ENCODE results near the gene MRGPRF. TPM values are rescaled to one million over a fixed set of nuclear protein-coding genes. Genes with fewer than 3 reads are reported as not detected.

Gene MRGPRF
- total and polyA plus RNA-seq, 9 donors = 8.6 to 104 (median 35.2) TPM

- no peaks in the 10 kb centered on the region for H3K9me3 ChIP-seq
- no peak overlapping the region for H3K4me3 ChIP-seq
- peaks cover under 1% of the 10 kb centered on the region for H3K27me3 ChIP-seq
- H3K27ac ChIP-seq = no peak overlapping the region
- intact Hi-C loops (cut with DNase I) = no loop called here
- H3K36me3 ChIP-seq = no peaks in the 10 kb centered on the region
- 63 to 72% (median 65%) methylated on average over 6 of the region's 6 CpGs for WGBS, 3 donors
- DNase-seq = no peak
- no peak for TF ChIP-seq POLR2A (IDR thresholded peaks at IDR 0.05)
- no peak for TF ChIP-seq EP300 (IDR thresholded peaks at IDR 0.05)
- no peak for TF ChIP-seq CTCF (IDR thresholded peaks at IDR 0.05)
- H3K4me1 ChIP-seq (ENCODE audit: insufficient read depth) = no peaks in the 10 kb centered on the region
These were observed 29.2 kb downstream of the MRGPRF start for GRCh38 chr11:68983801-68984200.

- intact Hi-C loops (cut with DNase I) = no loop called here
- WGBS, 3 donors = 91 to 96% (median 92%) methylated on average over 2 of the region's 2 CpGs
- TF ChIP-seq EP300 (IDR thresholded peaks at IDR 0.05) (no peak), POLR2A (IDR thresholded peaks at IDR 0.05) (no peak), CTCF (IDR thresholded peaks at IDR 0.05) (no peak)
- no peak for DNase-seq
- Histone ChIP-seq H3K27me3 (no peaks in the 10 kb centered on the region), H3K27ac (no peak overlapping the region), H3K4me1 (ENCODE audit: insufficient read depth) (no peaks in the 10 kb centered on the region), H3K36me3 (no peaks in the 10 kb centered on the region), H3K4me3 (no peak overlapping the region), H3K9me3 (no peaks in the 10 kb centered on the region)
These were observed 30.9 kb downstream of the MRGPRF start for GRCh38 chr11:68982134-68982533.

GRCh38 chr11:68980776-68981065 lies 32.3 kb downstream of the MRGPRF start, which contains the start of gene MRGPRD:
Gene MRGPRD (minus strand): TSS chr11:68980986. CDS start chr11:68980986, 0 bp downstream.
- TF ChIP-seq CTCF (IDR thresholded peaks at IDR 0.05) (no peak), EP300 (IDR thresholded peaks at IDR 0.05) (no peak), POLR2A (IDR thresholded peaks at IDR 0.05) (no peak)
- DNase-seq = no peak
- Histone ChIP-seq H3K27ac (no peak within 1 kb of the TSS), H3K27me3 (no peaks in the 10 kb centered on the region), H3K36me3 (no peaks in the 10 kb centered on the region), H3K4me1 (ENCODE audit: insufficient read depth) (no peaks in the 10 kb centered on the region), H3K4me3 (no peak within 1 kb of the TSS), H3K9me3 (no peaks in the 10 kb centered on the region)
- 82 to 86% (median 84%) methylated on average over 8 of the region's 8 CpGs for WGBS, 3 donors
- intact Hi-C loops (cut with DNase I) = no loop called here

- Histone ChIP-seq H3K9me3 (no peaks in the 10 kb centered on the region), H3K4me3 (no peak overlapping the region), H3K27ac (no peak overlapping the region), H3K27me3 (no peaks in the 10 kb centered on the region), H3K36me3 (no peaks in the 10 kb centered on the region), H3K4me1 (ENCODE audit: insufficient read depth) (no peaks in the 10 kb centered on the region)
- TF ChIP-seq POLR2A (IDR thresholded peaks at IDR 0.05) = no peak
- TF ChIP-seq EP300 (IDR thresholded peaks at IDR 0.05) = no peak
- no peak for TF ChIP-seq CTCF (IDR thresholded peaks at IDR 0.05)
- WGBS, 3 donors = 84 to 87% (median 86%) methylated on average over 33 of the region's 33 CpGs
- intact Hi-C loops (cut with DNase I) = no loop called here
- peak in 1 of 5 donors; percentile 5 for DNase-seq
These were observed 32.9 kb downstream of the MRGPRF start for GRCh38 chr11:68979931-68980775.
